ENCODE results near the gene ZNF211.

The ZNF211 gene

GRCh38 chr19:57687363-57688010 lies 54.5 kb downstream of the ZNF211 start:
- no peak for DNase-seq (ENCODE audit: low read depth)
- TF ChIP-seq CTCF (IDR thresholded peaks at IDR 0.05; ENCODE audit: low read depth, low read length, missing control alignments): no peak
- no peak overlapping the region for H3K4me3 ChIP-seq (ENCODE audit: low read depth, low read length)
- in situ Hi-C loops (cut with HindIII; ENCODE audit: low sequenced_read_pairs): no loop called here

- no peak overlapping the region for H3K4me3 ChIP-seq (ENCODE audit: low read depth, low read length)
- in situ Hi-C loops (cut with HindIII; ENCODE audit: low sequenced_read_pairs): no loop called here
Measured at GRCh38 chr19:57688011-57688763, 55.2 kb downstream of the ZNF211 start.

GRCh38 chr19:57689750-57690149 lies 56.8 kb downstream of the ZNF211 start:
- TF ChIP-seq CTCF (IDR thresholded peaks at IDR 0.05; ENCODE audit: low read depth, low read length, missing control alignments): no peak
- H3K4me3 ChIP-seq (ENCODE audit: low read depth, low read length): no peak overlapping the region
- no peak for DNase-seq (ENCODE audit: low read depth)
- in situ Hi-C loops (cut with HindIII; ENCODE audit: low sequenced_read_pairs): no loop called here

More at GRCh38 chr19:57688011-57688763, 55.2 kb downstream of the ZNF211 start:
- no peak for TF ChIP-seq CTCF (IDR thresholded peaks at IDR 0.05; ENCODE audit: low read depth, low read length, missing control alignments)
- no peak for DNase-seq (ENCODE audit: low read depth)

Data from astrocyte of the cerebellum (primary cell).